Stomach smooth muscle (tissue), 2 donors: ENCODE measurements around the gene HPCAL1.

ENCODE experiments used
- H3K27ac ChIP-seq: one replicate; pipeline ENCODE4 v1.7.0; 2013; ENCODE audit warnings: mild to moderate bottlenecking, low read length, inconsistent platforms
- H3K27me3 ChIP-seq, 2 donors: one replicate each; pipeline ENCODE4 v1.7.0; 2013; ENCODE audit warnings: low read length in 2 of 2; ENCODE audit not compliant: insufficient read depth in 2 of 2, control insufficient read depth in 1 of 2
- H3K36me3 ChIP-seq, 2 donors: one replicate each; pipeline ENCODE4 v1.7.0; 2013; ENCODE audit warnings: low read length in 2 of 2; ENCODE audit not compliant: control insufficient read depth in 2 of 2, insufficient read depth in 2 of 2
- H3K4me1 ChIP-seq: one replicate; pipeline ENCODE4 v1.7.0; 2013; ENCODE audit warnings: low read length; ENCODE audit not compliant: control insufficient read depth, insufficient read depth
- H3K4me3 ChIP-seq, 2 donors: one replicate each; pipeline ENCODE4 v1.7.0; 2013; ENCODE audit warnings: low read length in 2 of 2
- H3K9ac ChIP-seq, 2 donors: one replicate each; pipeline ENCODE4 v1.7.0; 2013; ENCODE audit warnings: low read length in 2 of 2, mild to moderate bottlenecking in 1 of 2
- H3K9me3 ChIP-seq, 2 donors: one replicate each; pipeline ENCODE4 v1.7.0; 2013; ENCODE audit warnings: low read length in 2 of 2; ENCODE audit not compliant: control insufficient read depth in 2 of 2
- donor health status: healthy.
- donor health status: Pancreatic carcinoma.

Gene HPCAL1

GRCh38 chr2:10317646-10318045, 14.9 kb downstream of the HPCAL1 start:
- no peaks in the 10 kb centered on the region for H3K4me1 ChIP-seq
- no peak overlapping the region for H3K4me3 ChIP-seq
- no peaks in the 10 kb centered on the region for H3K27me3 ChIP-seq
- no peak overlapping the region for H3K9ac ChIP-seq
- H3K36me3 ChIP-seq = no peaks in the 10 kb centered on the region
- no peak overlapping the region for H3K27ac ChIP-seq
- no peaks in the 10 kb centered on the region for H3K9me3 ChIP-seq

GRCh38 chr2:10318345-10318744, 15.6 kb downstream of the HPCAL1 start:
- Histone ChIP-seq H3K4me1 (no peaks in the 10 kb centered on the region), H3K4me3 (no peak overlapping the region), H3K27me3 (no peaks in the 10 kb centered on the region), H3K36me3 (no peaks in the 10 kb centered on the region), H3K9me3 (no peaks in the 10 kb centered on the region), H3K9ac (no peak overlapping the region), H3K27ac (no peak overlapping the region)

DNA sequence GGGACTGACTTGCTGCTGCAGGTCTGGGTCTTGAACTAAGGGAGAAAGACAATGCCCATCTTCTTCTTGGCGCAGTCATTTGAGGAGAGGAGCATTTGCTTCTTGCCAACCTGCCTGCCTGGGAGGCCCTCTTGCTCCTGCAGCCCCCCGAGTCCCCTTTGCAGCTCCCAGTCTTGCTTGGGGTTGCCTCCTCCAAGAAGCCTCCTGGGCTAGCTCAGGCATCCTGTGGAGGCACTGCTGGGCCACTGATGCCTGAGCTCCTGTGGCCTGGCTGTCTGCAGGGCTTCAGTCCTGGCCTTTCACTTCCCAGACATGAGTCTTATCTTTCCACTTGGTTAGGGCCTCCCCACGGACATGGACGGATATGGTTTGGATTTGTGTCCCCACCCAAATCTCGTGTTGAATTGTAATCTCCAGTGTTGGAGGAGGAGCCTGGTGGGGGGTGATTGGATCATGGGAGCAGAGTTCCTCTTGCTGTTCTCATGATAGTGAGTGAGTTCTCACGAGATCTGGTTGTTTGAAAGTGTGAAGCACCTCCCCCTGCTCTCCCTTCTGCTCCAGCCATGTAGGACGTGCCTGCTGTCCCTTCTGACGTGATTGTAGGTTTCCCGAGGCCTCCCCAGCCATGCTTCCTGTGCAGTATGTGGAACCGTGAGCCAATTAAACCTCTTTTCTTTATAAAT, 17.3 kb downstream of the HPCAL1 start:
- no peak overlapping the region for H3K9ac ChIP-seq
- no peaks in the 10 kb centered on the region for H3K4me1 ChIP-seq
- no peak overlapping the region for H3K27ac ChIP-seq
- H3K27me3 ChIP-seq = no peaks in the 10 kb centered on the region
- no peaks in the 10 kb centered on the region for H3K9me3 ChIP-seq
- no peaks in the 10 kb centered on the region for H3K36me3 ChIP-seq
- no peak overlapping the region for H3K4me3 ChIP-seq

DNA sequence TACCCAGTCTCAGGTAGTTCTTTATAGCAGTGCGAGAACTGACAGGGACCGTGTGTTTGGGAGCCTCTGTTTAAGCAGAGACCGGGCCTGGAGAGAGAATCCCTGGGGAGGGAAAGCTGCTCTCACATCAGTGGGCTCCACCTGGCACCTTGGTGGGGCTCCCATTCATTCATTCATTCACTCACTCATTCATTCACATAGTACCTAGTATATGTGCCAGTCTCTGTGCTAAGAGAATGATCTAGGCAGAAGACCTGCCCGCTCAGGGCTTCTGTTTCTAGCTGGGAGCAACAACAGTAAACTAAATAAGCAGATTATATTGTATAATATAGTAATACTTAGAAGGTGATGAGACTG, 17.8 kb downstream of the HPCAL1 start:
- no peaks in the 10 kb centered on the region for H3K27me3 ChIP-seq
- no peaks in the 10 kb centered on the region for H3K4me1 ChIP-seq
- no peaks in the 10 kb centered on the region for H3K36me3 ChIP-seq
- H3K9ac ChIP-seq = no peak overlapping the region
- no peaks in the 10 kb centered on the region for H3K9me3 ChIP-seq
- H3K27ac ChIP-seq = no peak overlapping the region
- H3K4me3 ChIP-seq = no peak overlapping the region

GRCh38 chr2:10320933-10321332, 18.2 kb downstream of the HPCAL1 start:
- no peak overlapping the region for H3K4me3 ChIP-seq
- no peaks in the 10 kb centered on the region for H3K36me3 ChIP-seq
- H3K27ac ChIP-seq = no peak overlapping the region
- no peak overlapping the region for H3K9ac ChIP-seq
- no peaks in the 10 kb centered on the region for H3K27me3 ChIP-seq
- peaks cover 1% of the 10 kb centered on the region for H3K4me1 ChIP-seq
- no peaks in the 10 kb centered on the region for H3K9me3 ChIP-seq

- no peak overlapping the region for H3K9ac ChIP-seq
- no peaks in the 10 kb centered on the region for H3K27me3 ChIP-seq
- H3K27ac ChIP-seq = no peak overlapping the region
- peaks cover 8% of the 10 kb centered on the region for H3K4me1 ChIP-seq
- H3K9me3 ChIP-seq = no peaks in the 10 kb centered on the region
- no peak overlapping the region for H3K4me3 ChIP-seq
- no peaks in the 10 kb centered on the region for H3K36me3 ChIP-seq
Measured at GRCh38 chr2:10321622-10322021, 18.9 kb downstream of the HPCAL1 start.

GRCh38 chr2:10322481-10322880, 19.8 kb downstream of the HPCAL1 start:
- H3K27me3 ChIP-seq = no peaks in the 10 kb centered on the region
- no peaks in the 10 kb centered on the region for H3K9me3 ChIP-seq
- no peak overlapping the region for H3K4me3 ChIP-seq
- H3K27ac ChIP-seq = no peak overlapping the region
- no peaks in the 10 kb centered on the region for H3K36me3 ChIP-seq
- H3K4me1 ChIP-seq = peaks cover 16% of the 10 kb centered on the region
- no peak overlapping the region for H3K9ac ChIP-seq

- Histone ChIP-seq H3K9ac (no peak overlapping the region), H3K27ac (no peak overlapping the region), H3K4me3 (no peak overlapping the region), H3K9me3 (no peaks in the 10 kb centered on the region), H3K36me3 (no peaks in the 10 kb centered on the region), H3K27me3 (no peaks in the 10 kb centered on the region), H3K4me1 (peaks cover 16% of the 10 kb centered on the region)
Measured at GRCh38 chr2:10322973-10323372, 20.3 kb downstream of the HPCAL1 start.

DNA sequence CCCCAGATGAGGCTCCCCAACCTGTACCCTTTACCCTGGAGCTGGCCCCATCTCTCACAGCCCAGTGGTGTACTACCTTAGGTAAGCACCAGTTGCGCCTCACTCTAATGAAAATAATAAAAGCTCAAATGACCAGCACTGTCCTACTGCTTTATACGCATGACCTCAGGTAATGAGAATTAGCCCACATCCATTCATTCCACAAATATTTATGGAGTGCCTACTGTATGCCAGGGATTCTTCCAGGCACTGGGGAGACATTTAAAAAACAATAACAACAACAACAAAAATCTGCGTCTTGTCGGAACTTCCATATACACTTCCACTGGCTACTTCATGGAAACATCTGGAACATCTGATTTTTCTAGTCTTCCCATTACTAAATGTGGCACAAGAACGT, 20.8 kb downstream of the HPCAL1 start:
- Histone ChIP-seq H3K4me3 (no peak overlapping the region), H3K36me3 (no peaks in the 10 kb centered on the region), H3K9me3 (no peaks in the 10 kb centered on the region), H3K27me3 (no peaks in the 10 kb centered on the region), H3K4me1 (peaks cover 16% of the 10 kb centered on the region), H3K9ac (no peak overlapping the region), H3K27ac (no peak overlapping the region)

DNA sequence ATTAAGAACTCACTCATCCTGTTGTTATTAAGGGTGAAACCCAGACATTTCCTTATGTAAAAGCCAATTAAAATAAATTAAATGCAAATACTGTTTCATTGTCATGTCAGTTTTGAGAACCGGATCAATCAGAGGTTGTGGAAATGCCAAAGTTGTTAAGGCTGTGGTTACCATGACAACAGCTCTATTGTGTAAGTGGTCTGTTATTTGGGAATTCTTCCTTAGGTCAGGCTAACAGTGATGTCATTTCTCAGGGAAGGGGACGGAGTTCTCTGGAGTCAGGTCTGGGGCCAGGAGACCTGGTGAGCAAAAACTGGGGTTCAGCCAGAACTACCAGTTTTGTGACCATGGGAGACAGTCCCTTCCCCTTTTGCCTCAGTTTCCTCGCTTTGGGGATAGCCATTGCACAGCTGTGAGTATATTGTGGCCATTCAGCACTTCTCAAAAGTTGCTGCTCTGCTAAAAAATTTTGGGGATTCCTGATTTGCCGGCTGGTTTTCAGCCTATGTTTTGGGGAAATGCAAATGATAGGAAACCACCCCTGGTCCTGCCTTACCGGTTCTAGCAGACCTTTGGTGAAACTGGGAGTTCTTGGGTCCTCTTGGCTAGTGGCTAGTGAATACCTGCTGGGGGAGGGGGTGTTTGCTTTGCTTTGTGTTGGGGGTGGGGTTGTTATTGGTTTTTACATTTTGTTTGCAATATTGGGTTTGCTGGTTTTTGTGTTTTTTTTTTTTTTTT, 21.6 kb downstream of the HPCAL1 start:
- no peaks in the 10 kb centered on the region for H3K27me3 ChIP-seq
- no peak overlapping the region for H3K9ac ChIP-seq
- H3K4me1 ChIP-seq = peaks cover 16% of the 10 kb centered on the region
- H3K27ac ChIP-seq = no peak overlapping the region
- H3K9me3 ChIP-seq = no peaks in the 10 kb centered on the region
- no peak overlapping the region for H3K4me3 ChIP-seq
- no peaks in the 10 kb centered on the region for H3K36me3 ChIP-seq
